Nephron progenitor cell (in vitro differentiated cells): Measurements from ENCODE around the gene LMF2.
A peak's percentile ranks its signal among the peaks of the same experiment; 100 is the strongest.
"Not testable (repeated sequence)": the region's sequence is repeated elsewhere in the genome, so short reads cannot be mapped to it uniquely, and the experiment has no call there.

Experiments used
- DNase-seq: peaks from one replicate; pipeline ENCODE4 v3.0.0; 2021
- H3K27ac Mint-ChIP-seq: 2 replicates; pipeline ENCODE4 v1.8.0; 2021; ENCODE audit warnings: mild to moderate bottlenecking, moderate library complexity, mixed read lengths
- H3K27me3 Mint-ChIP-seq: 2 replicates; pipeline ENCODE4 v1.8.0; 2021; ENCODE audit warnings: mild to moderate bottlenecking, low read depth, mixed read lengths; ENCODE audit not compliant: poor library complexity
- H3K36me3 Mint-ChIP-seq: 2 replicates; pipeline ENCODE4 v1.8.0; 2021; ENCODE audit warnings: low read depth, mixed read lengths
- H3K4me1 Mint-ChIP-seq: 2 replicates; pipeline ENCODE4 v1.8.0; 2021; ENCODE audit warnings: mixed read lengths
- H3K4me3 Mint-ChIP-seq: 2 replicates; pipeline ENCODE4 v1.8.0; 2021; ENCODE audit warnings: mild to moderate bottlenecking, moderate library complexity, mixed read lengths
- H3K9me3 Mint-ChIP-seq: 2 replicates; pipeline ENCODE4 v1.8.0; 2021; ENCODE audit warnings: mild to moderate bottlenecking, moderate library complexity, mixed read lengths
- TF ChIP-seq, protein P1 (sequence below): fragments of 200-600 bp; sonication (generic); IDR thresholded peaks from 2 replicates; pipeline ENCODE4 v1.5.0; 2021; ENCODE audit warnings: antibody characterized with exemption

LMF2 gene

DNA sequence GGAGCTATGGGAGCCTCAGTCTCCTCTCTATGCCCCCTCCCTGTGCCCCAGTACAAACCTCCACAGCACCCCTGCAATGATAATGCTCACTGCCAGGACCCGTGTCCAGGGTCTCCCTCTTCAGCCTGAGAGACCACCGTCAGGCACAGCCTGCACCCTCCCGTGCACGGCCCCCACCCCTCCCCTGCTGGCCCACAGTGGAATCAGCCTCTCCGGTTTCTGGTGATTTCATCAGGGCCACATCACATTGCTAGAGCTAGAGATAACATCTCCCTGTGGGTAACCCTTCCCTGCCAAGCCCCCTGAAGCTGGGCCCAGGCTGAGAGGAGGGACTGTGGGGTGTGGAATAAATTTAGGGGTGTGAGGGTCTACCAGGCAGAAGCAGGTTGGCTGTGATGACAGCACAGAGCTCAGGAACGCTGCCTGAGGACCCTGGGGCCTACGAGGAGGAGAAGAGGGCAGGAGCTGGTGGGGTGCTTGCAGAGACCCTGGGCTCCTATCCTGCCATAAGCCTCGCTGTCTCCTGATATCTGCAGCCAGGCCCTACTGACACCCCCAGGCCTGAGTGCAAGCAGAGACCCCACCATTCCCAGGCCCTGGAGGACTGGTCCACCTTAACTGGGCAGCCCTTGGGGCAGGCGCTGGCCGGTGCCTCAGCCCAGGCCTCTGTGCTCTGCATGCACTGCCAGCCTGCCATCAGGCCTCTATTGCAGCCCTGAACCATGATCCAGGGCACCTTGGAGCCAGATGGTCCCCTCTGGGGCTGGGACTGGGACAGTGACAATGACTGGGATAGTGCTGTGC is 38.2 kb upstream of the LMF2 start, which contains the start of gene KLHDC7B:
Gene KLHDC7B (plus strand): TSS at position 378 of the 804 bp plus-strand sequence. CDS start 345 bp downstream, at position 723.
- peaks cover 12% of the 10 kb centered on the region for H3K27me3 Mint-ChIP-seq
- no peak within 1 kb of the TSS for H3K27ac Mint-ChIP-seq
- H3K4me1 Mint-ChIP-seq, result peaks cover 22% of the 10 kb centered on the region
- H3K36me3 Mint-ChIP-seq, result no peaks in the 10 kb centered on the region
- no peak for DNase-seq
- TF ChIP-seq, protein P1, sequence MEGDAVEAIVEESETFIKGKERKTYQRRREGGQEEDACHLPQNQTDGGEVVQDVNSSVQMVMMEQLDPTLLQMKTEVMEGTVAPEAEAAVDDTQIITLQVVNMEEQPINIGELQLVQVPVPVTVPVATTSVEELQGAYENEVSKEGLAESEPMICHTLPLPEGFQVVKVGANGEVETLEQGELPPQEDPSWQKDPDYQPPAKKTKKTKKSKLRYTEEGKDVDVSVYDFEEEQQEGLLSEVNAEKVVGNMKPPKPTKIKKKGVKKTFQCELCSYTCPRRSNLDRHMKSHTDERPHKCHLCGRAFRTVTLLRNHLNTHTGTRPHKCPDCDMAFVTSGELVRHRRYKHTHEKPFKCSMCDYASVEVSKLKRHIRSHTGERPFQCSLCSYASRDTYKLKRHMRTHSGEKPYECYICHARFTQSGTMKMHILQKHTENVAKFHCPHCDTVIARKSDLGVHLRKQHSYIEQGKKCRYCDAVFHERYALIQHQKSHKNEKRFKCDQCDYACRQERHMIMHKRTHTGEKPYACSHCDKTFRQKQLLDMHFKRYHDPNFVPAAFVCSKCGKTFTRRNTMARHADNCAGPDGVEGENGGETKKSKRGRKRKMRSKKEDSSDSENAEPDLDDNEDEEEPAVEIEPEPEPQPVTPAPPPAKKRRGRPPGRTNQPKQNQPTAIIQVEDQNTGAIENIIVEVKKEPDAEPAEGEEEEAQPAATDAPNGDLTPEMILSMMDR, result no peak
- H3K4me3 Mint-ChIP-seq, result no peak within 1 kb of the TSS
- H3K9me3 Mint-ChIP-seq, result no peaks in the 10 kb centered on the region

DNA sequence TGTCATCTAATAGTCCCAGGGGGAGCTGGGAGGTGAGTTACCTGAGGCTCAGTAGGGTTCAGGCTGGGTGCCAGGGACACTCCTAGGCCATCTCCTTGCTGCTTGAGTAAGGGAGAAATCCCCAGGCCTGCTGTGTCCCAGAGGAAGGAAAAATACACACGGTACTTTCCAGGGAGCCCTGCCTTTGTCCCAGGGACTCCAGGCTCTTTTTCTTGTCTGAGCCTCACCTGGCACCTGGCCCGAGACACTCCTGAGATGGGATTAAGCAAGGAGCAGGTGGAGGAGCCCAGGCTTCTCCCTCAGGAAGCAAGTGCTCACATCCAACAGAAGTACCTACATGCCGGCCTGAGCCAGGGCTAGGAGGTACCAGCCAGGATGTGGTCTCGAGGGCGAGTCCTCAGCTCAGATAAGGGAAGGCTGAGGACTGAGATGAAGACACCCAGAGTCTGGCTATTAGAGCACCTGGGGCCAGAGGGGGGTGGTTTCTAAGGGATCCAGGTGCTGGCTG is 37.3 kb upstream of the LMF2 start:
- Mint-ChIP-seq H3K9me3 (no peaks in the 10 kb centered on the region), H3K36me3 (no peaks in the 10 kb centered on the region), H3K27ac (no peak overlapping the region), H3K4me1 (peaks cover 17% of the 10 kb centered on the region), H3K27me3 (peaks cover 12% of the 10 kb centered on the region), H3K4me3 (no peak overlapping the region)
- no peak for DNase-seq
- TF ChIP-seq, protein P1, result no peak

DNA sequence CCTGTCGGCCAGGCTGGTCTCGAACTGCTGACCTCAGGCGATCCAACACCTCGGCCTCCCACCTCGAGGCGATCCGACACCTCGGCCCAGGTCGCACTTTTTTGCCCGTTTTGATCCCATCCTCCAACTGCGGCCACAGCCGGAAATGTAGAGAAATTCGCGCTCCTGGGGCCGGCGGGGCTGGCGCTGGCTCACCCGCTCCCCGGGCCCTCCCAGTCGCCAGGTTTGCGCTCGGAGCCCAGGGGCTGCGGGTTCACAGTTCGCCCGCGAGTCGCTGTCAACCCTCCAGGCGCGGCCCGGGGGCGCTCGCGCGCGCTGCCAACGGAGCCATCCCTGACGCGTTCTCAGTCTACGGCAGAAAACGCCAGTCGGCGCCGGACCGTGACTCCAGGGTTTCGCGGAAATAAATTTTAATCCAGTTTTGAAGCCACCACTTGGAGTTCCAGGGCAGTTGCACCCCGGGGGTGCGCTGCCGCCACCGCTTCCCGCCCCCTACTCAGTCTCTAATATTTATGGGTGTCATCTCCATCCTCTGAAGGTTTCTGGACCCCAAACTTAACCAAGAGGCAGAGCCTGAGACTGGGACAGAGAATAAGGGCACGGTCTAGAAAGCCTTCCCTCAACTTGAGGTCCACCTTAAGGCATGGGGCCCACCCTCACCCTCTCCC is 36.7 kb upstream of the LMF2 start:
- DNase-seq, result peak; percentile 90
- peaks cover 12% of the 10 kb centered on the region for H3K27me3 Mint-ChIP-seq
- no peaks in the 10 kb centered on the region for H3K9me3 Mint-ChIP-seq
- H3K4me3 Mint-ChIP-seq, result no peak overlapping the region
- no peak overlapping the region for H3K27ac Mint-ChIP-seq
- TF ChIP-seq, protein P1, result peak; percentile 59
- peaks cover 18% of the 10 kb centered on the region for H3K4me1 Mint-ChIP-seq
- H3K36me3 Mint-ChIP-seq, result no peaks in the 10 kb centered on the region

DNA sequence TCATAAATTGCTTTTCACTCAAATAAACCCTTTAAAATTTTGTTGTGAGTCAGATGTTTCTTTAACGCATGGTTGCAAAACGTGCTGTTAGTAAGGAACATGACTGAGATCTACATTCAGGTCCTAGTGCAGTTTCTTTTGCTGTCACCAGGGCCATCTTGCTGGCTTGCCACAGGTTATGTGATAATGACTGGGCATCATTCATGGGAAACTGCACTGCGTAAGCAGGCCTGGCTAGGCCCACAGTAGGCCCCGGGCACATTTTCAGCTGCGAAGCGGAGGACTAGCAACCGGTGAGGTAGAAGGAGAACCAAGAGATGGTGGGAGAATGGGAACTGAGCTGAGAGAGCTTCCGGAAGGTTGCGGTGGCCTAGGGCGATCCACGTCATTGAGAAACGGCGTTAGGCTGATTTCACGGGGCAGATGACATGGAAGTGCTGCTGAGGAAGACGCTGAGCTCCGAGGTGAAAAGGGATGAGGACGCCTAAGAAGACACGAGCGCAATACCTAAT is 35.0 kb upstream of the LMF2 start:
- DNase-seq, result no peak
- peaks cover 16% of the 10 kb centered on the region for H3K27me3 Mint-ChIP-seq
- H3K9me3 Mint-ChIP-seq, result no peaks in the 10 kb centered on the region
- H3K4me1 Mint-ChIP-seq, result peaks cover 29% of the 10 kb centered on the region
- H3K27ac Mint-ChIP-seq, result no peak overlapping the region
- no peaks in the 10 kb centered on the region for H3K36me3 Mint-ChIP-seq
- TF ChIP-seq, protein P1, result no peak
- H3K4me3 Mint-ChIP-seq, result no peak overlapping the region

DNA sequence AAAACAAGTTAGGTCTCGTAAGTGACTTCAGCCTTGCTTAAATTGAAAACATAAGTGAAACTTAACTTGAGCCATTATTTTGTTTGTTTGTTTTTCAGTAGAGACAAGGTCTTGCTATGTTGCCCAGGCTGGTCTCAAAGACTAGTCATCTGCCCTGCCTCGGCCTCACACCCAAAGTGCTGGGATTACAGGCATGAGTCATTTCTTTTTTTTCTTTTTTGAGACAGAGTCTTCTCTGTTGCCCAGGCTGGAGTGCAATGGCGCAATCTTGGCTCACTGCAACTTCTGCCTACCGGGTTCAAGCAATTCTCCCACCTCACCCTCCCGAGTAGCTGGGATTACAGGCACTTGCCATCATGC is 34.1 kb upstream of the LMF2 start:
- not testable (repeated sequence) for H3K27ac Mint-ChIP-seq, H3K9me3 Mint-ChIP-seq, H3K4me3 Mint-ChIP-seq, H3K36me3 Mint-ChIP-seq, DNase-seq
- peaks cover 21% of the 10 kb centered on the region for H3K27me3 Mint-ChIP-seq
- H3K4me1 Mint-ChIP-seq, result peaks cover 29% of the 10 kb centered on the region

DNA sequence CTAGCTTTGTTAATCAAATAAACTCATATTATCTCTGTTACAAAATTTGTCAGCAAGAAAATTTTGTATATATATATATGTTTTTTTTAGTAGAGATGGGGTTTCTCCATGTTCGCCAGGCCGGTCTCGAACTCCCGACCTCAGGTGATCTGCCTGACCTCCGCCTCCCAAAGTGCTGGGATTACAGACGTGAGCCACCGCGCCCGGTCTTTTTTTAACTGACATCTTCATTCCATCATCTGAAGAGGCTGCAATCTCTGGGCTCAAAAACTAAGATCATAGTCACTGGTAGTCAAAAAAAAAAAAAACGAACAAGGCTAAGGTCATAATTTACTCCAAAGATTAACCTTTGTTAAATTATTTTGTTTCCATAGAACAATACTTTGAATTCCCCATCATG is 32.9 kb upstream of the LMF2 start:
- Mint-ChIP-seq H3K4me3 (no peak overlapping the region), H3K4me1 (peaks cover 24% of the 10 kb centered on the region), H3K36me3 (no peaks in the 10 kb centered on the region), H3K9me3 (no peaks in the 10 kb centered on the region), H3K27ac (no peak overlapping the region), H3K27me3 (peaks cover 14% of the 10 kb centered on the region)
- TF ChIP-seq, protein P1, result no peak
- DNase-seq, result no peak
